Measurements from ENCODE around the gene EID2B.

- TF ChIP-seq REST (IDR thresholded peaks at IDR 0.05; ENCODE audit: low read depth, low read length): no peak
- no peak for TF ChIP-seq CTCF (IDR thresholded peaks at IDR 0.05)
- no peak for TF ChIP-seq USF2 (IDR thresholded peaks at IDR 0.05; ENCODE audit: borderline replicate concordance, low read depth, low read length)
- TF ChIP-seq EZH2phosphoT487 (IDR thresholded peaks at IDR 0.05; ENCODE audit: borderline replicate concordance, low read depth): no peak
- TF ChIP-seq MAX (IDR thresholded peaks at IDR 0.05; ENCODE audit: low read depth): no peak
- TF ChIP-seq, protein P1, sequence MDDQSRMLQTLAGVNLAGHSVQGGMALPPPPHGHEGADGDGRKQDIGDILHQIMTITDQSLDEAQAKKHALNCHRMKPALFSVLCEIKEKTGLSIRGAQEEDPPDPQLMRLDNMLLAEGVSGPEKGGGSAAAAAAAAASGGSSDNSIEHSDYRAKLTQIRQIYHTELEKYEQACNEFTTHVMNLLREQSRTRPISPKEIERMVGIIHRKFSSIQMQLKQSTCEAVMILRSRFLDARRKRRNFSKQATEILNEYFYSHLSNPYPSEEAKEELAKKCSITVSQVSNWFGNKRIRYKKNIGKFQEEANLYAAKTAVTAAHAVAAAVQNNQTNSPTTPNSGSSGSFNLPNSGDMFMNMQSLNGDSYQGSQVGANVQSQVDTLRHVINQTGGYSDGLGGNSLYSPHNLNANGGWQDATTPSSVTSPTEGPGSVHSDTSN (IDR thresholded peaks at IDR 0.05): no peak
- no peak for TF ChIP-seq RAD21 (IDR thresholded peaks at IDR 0.05; ENCODE audit: low read length)
- no peak for TF ChIP-seq FOXM1 (IDR thresholded peaks at IDR 0.05; ENCODE audit: low read depth)
- no peak for TF ChIP-seq EP300 (IDR thresholded peaks at IDR 0.05; ENCODE audit: borderline replicate concordance in 1 of 2, low read depth in 1 of 2, low read length in 1 of 2)
- no peak for TF ChIP-seq POLR2AphosphoS5 (IDR thresholded peaks at IDR 0.05; ENCODE audit: low read depth, low read length)
- no peak for TF ChIP-seq FOSL2 (IDR thresholded peaks at IDR 0.05; ENCODE audit: borderline replicate concordance, low read depth)
- TF ChIP-seq YY1 (IDR thresholded peaks at IDR 0.05; ENCODE audit: low read depth): no peak
These were observed 23.2 kb upstream of the EID2B start for GRCh38 chr19:39555883-39556282.
